ENCODE data around the gene HAPLN3.

- TF ChIP-seq, protein P1, sequence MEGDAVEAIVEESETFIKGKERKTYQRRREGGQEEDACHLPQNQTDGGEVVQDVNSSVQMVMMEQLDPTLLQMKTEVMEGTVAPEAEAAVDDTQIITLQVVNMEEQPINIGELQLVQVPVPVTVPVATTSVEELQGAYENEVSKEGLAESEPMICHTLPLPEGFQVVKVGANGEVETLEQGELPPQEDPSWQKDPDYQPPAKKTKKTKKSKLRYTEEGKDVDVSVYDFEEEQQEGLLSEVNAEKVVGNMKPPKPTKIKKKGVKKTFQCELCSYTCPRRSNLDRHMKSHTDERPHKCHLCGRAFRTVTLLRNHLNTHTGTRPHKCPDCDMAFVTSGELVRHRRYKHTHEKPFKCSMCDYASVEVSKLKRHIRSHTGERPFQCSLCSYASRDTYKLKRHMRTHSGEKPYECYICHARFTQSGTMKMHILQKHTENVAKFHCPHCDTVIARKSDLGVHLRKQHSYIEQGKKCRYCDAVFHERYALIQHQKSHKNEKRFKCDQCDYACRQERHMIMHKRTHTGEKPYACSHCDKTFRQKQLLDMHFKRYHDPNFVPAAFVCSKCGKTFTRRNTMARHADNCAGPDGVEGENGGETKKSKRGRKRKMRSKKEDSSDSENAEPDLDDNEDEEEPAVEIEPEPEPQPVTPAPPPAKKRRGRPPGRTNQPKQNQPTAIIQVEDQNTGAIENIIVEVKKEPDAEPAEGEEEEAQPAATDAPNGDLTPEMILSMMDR (optimal IDR thresholded peaks at IDR 0.05 in 1 of 3, IDR thresholded peaks at IDR 0.05 in 1 of 3, conservative IDR thresholded peaks at IDR 0.05 in 1 of 3; ENCODE audit: extremely low read depth in 1 of 3, insufficient read depth in 2 of 3, low read length in 3 of 3) = no peak
- TF ChIP-seq EZH2 (IDR thresholded peaks at IDR 0.05; ENCODE audit: low read length) = no peak
Observed at GRCh38 chr15:88887068-88887580, 8.2 kb downstream of the HAPLN3 start.
